Activated CD8-positive, alpha-beta memory T cell treated with anti-CD3 and anti-CD28 coated beads, Interleukin-2, amount 50 U/mL, for 24 hours (primary cell): ENCODE data around the gene KLHDC8A.

Experiments used
- DNase-seq: peaks from one replicate; pipeline ENCODE4 v3.0.0-alpha.2; 2020; ENCODE audit errors: extremely low read depth

KLHDC8A gene

DNA sequence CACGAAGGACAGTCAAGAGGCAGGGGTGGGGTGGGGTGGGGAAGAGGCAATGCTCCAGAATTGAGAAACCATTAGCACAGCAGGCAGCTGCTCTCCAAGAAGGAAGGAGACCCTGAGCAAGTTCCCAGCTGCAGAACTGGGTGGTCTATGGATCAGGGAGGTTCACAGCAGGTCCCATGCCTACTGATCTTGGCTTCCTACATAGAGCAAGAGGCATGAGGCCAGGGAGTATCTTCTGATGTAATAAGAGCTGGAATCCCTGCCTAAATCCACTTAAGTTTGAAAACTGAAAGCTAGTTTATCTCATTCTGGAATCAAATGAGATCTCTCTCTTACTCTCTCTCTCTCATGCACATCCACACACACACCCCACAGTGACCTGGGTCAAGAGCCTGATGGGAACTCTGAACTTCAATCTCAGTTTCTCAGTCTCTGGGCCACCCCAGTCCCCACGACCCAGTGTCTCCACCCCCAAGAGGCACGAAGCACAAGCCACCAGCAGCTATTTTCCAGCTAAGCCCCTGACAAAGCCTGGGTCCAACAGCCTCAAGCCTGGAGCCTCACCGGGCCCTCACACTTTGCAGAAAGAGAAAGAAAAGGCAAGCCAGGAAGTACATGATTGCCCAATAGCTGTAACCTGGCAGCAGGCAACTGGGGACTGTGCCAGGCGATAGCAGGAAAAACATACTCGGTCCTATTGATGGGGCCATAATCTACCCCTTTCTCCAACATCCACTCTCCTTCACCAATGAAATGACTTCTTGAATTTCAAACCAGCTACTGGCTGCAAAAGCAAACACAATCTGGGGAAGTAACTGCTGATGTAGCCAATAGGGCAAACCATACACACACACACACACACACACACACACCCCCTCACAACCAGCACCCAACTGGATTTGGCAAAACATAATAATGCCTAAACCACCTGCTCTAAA lies 37.4 kb downstream of the KLHDC8A start:
- no peak for DNase-seq

DNA sequence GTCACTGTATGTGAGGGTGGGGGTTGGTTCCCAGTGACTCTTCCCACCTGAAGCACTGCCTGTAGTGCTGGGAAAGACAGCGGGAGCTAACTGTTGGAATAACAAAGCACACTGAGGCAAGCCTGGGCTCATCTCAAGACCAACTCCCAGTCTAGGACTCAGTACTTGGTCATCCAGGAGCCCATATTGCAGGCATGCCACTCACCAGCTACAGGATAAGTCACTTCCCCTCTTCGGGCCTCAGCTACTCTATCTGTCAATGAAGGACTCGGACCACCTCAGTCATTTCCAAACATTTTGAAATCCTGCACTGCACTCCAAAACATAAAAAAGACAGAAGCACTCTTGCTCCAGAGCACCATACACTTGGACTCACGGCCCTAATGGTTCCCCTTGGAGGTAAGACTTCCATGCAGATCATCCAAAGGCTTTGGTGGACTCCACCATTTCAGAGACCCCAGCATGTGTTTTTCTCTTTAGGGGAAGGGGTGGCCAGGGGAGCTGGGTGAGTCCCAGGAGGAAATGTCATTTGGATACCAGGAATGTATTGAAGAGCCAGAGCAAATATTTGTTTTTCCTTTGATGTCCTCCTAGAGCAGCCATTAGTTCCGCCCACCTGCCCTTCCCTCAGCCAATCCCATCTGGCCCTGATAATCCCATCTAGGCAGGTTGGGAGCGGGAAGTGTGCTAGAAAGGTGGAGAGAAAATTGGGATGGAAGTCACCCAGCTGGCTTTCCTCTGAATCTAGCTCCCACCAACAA lies 38.3 kb downstream of the KLHDC8A start:
- DNase-seq: no peak

DNA sequence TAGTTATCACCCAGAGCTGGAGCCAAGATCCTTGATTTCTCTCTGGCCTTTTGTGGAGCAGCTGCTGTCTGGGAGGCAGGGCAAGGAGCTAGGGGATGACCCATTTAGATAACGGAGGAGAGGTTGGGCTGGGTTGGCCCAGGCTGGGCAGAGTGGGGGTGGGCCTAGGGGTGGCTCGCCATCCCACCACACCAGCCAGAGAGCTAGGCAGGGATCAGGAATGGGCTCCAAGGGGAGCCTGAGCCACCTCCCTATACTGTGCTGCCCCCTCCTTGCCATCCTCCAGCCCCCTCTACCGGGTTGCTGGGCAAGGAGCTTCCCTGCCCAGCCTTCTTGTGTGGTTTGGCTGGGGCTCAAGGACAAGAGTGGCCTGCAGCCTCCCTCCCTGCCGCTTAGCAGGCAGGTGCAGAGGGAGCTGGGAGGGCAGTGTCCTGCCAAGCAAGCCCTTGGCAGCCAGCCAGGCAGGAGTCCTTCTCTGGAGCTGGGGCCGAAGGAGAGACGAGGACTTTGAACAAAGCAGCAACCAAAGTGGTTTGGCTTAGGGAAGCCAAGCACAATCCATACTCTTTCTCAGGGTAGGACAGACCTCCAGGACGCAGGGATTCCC lies 39.3 kb downstream of the KLHDC8A start:
- no peak for DNase-seq

DNA sequence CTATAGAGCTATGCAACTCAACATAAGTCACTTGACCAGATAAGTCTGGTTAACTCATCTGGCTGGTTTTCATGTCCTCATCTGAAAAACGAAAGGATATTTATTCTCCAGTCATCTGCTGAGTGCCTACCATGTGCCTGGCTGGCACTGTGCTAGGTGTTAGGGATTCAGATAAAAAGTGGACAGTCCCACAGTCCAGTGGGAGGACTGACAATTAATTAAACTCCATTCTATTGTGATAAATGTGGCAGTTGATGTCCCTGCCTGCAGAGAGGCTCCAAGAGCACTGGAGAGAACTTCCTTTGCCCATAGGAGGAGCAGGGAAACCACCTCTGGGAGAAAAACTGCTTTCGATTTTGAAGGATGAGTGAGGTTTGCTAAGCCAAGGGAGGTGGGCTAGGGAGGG lies 40.6 kb downstream of the KLHDC8A start:
- DNase-seq: no peak

DNA sequence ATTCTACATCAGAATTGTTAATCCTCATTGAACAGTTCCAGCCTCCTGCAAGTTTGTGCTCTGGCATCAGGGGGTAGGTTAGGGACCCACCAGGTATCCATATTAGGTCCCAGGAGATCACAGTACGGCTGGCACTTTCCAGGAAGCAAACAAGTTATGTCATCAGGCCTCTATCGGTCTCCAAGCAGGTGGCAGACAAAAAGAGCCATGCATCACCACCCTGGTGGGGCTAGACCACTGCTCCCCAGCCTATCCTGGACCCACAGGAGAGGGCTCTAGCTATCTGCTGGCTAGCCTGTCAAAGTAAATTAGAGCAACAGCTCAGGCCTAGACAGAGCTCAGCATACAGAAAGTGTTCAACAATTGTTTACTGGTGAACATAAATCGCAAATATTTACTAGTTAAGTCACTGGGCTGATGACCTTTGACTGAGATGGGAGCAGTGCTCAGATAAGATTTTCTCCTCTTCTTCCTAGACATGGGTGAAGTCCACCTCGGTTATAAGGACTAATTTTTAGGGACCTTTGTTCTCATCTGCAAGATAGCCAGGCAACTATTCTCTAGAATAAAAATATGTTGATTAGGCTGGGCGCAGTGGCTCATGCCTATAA lies 41.6 kb downstream of the KLHDC8A start:
- DNase-seq: no peak

DNA sequence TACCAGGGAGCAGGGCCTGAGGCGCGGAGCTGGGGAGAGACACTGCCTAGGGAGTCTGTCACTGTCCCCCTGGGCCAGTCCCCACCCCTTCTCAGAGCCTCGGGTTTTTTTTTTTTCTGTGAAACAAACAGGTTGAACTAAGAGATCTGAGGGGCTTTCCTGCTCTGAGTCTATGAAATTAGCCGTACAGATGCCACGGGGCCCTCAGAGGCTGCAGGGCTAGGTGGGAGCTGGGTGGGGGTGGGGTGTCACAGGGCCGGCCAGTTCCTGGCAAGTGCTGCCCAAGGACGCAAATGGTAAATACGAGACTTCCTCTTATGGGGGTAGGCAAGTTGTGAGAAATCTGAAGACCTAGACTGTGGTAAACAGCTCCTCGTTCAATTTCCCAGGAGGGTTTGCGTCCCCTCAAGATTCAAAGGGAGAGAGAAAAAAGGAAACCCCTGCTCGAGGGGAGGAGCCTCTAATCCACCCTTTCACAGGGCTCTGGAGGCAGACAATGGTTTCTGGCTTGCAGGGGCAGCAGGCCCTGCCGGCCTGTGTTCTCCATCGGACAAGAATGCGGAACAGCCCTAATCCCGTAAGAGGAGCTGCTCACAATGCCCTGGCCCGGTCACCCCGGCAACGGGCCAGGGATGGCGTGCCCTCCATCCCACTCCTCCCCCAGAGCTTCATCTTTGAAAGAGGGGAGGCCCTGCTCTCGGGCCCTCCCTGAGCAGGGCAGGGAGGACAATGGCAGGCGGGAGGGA lies 43.0 kb downstream of the KLHDC8A start:
- no peak for DNase-seq

DNA sequence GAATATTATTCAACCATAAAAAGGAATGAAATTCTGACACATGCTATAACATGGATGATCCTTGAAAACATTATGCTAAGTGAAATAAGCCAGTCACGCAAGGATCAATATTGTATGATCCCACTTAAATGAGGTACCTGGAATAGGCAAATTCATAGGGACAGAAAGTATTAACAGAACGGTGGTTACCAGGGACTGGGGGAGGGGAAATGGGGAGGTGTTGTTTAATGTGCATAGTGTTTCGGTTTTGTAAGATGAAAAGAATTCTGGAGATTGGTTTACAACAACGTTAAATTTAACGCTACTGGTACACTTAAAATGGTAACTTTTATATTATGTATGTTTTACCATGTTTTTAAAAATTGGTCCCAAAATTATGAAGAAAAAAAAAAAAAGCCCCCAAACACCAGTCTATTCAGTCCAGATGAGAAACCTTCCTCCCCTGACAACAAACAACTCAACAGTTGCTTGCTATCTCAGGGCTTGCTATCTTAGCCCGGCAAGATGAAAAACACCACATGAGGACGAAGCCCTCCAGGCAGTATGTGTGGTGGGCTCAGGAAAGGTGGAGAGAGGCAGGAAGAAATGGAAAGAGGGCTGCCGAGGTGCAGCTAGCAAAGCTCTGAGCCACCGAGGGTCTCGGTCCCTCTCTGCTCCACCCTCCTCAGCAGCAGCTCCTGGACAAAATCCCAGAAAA lies 43.7 kb downstream of the KLHDC8A start:
- no peak for DNase-seq

DNA sequence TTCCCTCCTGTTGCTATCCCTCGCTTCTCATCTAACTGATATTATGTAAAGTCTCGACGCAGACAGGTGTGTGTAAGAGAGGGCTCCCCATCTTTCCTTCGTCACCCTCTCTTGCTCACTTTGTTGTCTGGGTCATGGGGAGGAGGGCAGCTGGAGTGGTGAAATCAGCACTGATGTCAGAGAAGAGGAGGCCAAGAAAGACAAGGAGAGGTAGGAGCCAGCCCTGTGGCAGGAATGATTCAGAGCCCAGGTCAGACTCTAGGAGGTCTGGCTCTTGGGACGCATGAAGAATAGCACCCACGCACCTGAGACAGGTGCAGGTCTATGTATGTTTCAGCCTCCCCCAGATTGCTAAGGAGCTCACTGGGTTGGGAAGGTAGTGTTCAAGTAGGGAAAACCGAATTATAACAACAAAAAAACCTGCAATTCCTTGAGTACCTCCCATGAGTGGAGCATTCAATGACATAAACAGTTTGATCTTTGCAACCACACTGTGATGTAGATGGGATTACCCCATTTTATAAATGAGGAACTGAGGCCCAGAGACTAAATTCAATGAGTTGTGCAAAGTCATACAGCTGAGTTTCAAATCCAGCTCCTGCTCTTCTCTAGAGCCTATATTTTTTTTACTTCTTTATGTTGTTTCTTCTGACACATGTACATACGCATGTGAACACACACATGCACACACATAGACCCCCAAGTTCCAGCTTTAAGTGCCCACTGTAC lies 45.6 kb downstream of the KLHDC8A start:
- DNase-seq: no peak

DNA sequence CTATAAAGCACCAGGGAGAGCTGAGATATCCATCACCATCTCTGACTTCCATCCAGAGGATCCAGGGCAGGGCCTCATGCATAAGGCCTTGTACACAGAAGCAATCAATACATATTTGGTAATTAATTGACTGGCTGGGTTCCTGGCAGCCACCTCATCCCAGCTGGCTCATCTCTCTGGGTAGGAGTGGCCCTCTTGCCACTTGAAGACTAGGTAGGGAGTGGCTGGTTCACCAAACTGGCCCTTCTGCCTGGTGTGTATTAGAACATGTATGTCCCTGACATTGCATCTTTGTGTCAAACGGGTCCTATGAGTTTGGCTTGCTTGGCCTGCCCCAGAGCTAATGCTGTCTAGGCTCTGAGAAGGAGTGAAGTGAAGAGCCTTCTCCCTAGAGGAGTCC lies 47.0 kb downstream of the KLHDC8A start:
- DNase-seq: no peak

DNA sequence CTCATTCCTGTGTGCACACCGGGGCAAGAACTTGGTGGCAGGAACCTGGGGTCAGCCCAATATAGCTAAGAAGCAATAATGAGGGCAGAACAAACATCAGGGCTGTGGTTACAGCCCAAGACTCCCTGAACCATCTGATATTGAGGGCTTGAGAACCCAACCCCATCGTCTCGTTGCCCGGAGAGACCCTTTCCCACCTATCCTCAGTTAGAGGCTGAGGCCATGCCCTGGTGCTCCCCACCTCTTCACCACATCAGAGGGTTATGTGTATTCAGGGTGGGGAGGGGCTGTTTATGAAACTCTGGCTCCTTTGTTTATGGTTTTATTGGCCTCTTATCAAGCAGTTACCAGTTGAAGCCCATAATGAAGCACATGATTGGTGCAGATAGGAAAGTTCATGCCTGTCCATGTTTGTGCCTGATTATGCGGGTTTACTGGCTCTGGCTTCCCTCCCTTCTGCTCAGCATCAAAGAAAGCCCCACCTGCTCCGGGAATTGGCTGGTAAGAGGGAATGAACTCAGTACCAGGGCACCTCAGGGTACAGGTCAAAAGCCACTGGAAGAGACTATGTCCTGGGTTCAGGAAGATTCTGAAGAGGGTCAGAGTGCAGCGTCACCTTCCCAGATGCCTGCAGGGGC lies 49.7 kb downstream of the KLHDC8A start:
- DNase-seq: no peak

DNA sequence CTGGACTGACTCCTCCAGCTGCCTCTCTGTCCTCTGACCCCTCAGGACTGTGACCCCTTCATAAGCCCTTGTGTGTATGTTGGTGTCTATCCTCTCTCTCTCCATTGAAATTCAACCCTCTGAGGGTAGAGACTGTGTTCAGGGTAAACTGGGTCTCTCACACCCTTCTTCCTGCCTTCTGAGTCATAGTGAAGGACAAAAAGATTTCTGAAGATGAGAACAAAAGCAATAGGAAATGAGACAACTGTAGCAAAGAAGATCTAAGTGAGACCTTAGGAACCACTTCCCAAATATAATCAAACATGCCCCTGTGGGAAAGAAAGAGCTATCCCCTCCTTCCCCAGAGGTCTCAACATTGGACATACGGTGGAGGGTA lies 52.0 kb downstream of the KLHDC8A start:
- no peak for DNase-seq

DNA sequence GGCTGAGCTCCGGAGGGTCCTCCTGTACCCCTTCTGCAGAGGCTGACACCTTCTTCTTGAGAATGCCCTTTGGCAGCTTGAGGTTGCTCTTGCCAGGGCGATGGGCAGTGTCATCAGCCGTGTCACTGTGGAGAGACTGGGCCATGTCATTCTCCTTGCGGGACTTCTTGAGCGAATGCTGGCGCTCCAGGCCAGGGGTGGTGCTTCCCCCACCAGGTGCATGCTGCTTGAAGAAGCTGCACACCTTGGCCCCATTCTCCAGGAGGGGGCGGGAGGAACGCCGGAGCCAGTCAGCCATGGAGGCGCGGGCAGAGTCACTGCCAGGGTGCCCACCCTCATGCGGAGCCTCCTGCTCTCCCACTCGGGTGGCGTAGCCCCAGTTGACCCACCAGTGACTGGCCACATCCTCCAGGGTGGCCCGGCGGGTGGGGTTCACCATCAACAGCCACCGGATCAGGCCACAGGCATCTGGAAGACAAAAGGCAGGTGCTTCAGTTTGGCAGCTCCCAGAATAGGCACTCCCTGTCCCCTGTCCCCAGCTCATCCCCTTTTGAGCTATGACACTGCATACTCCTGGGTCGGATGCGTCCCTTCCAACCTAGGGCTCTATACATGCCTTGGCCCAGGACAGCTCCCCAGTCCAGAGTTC lies 52.6 kb downstream of the KLHDC8A start:
- no peak for DNase-seq

DNA sequence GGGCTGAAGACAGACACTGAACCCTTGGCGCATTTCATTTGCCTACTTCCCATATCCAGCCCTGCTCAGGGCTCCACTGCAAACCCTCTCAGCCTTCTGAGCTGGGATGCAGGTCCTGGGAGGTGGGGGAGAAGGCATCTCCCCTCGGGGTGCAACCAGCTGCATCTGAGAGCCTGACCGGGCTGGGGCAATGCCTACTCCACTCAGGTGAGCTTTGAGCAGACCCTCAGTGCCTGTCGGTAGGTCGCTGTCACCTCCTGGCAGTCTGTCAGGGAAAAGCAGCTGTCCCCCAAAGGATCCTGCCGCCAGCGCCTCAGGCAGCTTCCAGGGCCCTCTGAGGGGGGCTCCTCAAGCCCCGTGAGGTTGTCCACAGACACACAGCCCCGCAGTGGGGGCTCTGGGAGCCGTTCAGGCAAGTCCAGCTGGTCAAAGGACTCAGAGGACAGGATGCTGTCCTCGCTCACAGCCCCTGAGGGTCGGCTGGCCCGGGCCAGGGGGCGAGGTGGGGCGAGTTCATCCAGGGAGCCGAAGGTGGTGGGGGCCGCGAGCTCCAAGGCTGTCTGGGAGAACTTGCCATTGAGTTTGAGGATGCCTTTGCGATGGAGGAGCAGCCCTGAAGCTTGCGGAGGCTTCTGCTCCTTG lies 53.4 kb downstream of the KLHDC8A start:
- DNase-seq: no peak

DNA sequence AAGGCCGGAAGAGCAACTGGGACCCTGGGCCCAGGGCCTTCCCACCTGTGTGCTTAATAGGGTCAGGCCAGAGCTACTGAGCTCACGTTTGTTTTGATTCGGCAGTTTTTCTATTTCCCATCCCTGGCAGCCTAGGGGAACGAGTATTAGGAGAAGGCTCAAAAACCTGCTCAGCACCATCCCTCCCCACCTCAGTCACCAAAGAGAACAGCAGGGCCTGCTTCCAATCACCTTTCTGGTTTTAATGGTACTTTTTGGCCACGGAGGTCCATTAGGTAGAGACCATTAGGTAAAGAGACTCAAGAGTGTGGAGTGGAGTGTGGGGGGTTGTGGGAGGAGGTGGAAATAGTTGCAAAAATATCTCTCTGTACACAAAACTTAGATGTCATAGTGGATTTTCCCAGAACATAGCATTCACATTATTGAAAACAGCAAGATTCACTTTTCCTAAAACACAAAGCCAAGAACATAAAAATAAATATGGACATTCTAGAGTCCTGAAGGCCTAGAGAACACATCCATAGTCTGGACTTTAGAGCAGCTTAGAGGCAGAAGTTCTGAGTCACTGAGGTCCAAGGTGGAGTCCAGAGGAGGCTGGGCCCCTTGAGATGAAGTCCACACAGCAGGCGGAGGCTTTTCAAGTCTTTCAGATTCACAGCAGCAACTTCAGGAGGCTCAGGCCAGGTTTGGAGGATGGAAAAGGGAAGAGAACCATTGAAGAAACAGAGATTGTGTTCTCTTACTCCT lies 54.7 kb downstream of the KLHDC8A start:
- no peak for DNase-seq

DNA sequence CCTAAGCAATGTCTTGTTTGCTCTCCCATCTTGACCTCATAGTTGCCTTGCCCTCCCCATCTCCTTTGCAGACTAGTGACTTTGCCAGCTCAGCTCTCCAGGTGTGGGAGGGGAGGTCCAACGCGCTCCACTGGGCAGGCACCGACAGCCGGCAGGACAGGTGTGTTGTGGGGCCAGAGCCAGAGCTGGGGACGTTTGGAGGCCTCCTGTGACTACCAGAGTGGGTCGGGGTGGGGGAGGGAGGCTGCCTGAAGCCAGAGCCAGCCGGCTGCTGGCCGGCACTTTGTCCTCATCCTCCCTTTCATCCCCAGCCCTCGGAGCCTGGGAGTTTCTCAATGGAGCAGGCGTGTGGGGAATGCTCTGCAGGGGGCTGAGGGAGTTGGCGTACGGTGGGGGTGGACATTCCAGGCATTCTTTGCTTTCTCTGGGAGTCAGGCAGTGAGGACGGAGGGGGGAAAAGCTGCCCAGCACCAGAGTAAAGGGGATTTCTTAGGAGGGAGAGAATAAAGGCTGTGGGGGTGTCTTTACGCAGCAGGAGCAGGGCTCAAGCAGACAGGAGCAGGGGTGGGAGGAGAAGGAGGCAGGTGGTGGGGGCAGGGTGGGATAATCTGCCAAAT lies 55.4 kb downstream of the KLHDC8A start:
- no peak for DNase-seq

DNA sequence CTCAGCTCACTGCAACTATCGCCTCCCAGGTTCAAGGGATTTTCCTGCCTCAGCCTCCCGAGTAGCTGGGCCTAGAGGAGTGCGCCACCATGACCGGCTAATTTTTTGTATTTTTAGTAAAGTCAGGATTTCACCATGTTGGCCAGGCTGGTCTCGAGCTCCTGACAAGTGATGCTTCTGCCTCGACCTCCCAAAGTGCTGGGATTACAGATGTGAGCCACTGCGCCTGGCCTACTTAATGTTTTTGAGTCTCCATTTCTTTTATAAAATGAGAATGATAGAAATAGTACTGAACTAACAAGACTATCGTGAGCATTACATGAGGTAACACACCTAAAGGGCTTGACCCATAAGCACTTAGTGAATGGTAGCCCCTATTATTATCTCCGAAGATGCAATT lies 56.6 kb downstream of the KLHDC8A start:
- DNase-seq: no peak

DNA sequence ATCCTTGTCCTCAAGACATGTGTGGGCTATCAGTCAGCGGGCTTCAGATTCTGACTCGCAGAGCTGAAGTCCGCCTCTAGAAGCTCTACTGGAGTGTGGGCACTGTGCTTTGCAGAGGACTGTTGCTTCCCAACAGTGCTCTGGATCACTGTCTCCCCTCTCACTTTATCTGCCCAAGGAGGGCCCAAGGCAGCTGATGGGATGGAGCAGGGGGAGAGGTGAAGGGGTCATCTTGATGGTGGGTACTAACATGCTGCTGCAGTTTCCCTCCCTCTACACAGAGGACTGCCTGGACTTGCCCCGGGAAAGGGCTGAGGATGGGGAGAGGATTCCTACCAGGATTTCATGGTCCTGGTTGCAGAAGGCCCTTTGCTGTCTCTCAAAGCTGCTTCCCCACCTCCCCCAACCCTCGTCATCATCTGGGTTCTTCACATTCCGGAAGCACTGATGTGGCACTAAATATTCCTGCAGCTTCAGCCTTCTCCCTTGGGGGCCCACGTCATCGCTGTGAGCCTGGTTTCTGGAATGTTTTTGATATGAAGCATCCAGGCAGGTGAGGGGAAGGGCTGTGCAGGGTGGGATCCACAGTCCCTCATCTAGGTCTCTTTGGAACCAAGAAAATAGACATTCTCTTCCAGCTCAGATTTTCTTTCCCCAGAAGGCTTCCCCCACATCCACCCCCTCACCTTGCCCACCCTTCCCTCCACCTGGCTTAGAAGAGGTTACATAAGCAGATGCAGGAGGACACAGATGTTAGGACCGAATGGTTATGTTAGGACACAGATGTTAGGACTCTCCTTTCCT lies 58.3 kb downstream of the KLHDC8A start:
- no peak for DNase-seq
